Measurements from ENCODE around the gene PAX1. TPM values are rescaled to one million over a fixed set of nuclear protein-coding genes. Genes with fewer than 3 reads are reported as not detected.

PAX1 gene
- total RNA-seq, 2 experiments from 2014 or later: not detected

DNA sequence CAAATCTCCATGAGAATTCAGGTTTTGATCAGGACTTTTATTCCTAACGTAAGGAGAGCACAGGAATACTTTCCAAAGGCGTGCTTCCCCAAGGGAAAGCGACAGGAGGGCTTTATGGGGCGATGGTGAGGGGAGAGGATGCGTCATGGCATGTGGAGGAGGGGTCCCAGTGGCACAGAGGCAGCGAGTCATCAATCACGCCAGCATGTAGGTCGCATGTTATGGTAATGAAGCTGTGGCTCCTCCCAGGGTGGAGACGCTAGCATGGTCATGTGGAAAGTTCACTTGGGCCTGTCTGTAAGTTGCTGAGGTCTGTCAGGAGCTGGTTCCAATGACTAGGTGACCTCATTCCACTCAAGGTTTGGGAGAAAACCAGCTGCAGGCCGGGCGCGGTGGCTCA is 35.3 kb upstream of the PAX1 start:
- no peak overlapping the region for H3K27ac ChIP-seq (ENCODE audit: low read depth, low read length, poor library complexity, severe bottlenecking)
- H3K9me2 ChIP-seq (ENCODE audit: insufficient read depth, low read length): no peaks in the 10 kb centered on the region; the same call in 1 of the 2 replicates
- H3K36me3 ChIP-seq (ENCODE audit: insufficient read depth, low read length): no peaks in the 10 kb centered on the region
- no TSS peak for BruUV-seq (replicated peaks)
- H3K4me3 ChIP-seq (ENCODE audit: low read depth, low read length, poor library complexity, severe bottlenecking): no peak overlapping the region
- no peaks in the 10 kb centered on the region for H4K20me1 ChIP-seq (ENCODE audit: insufficient read depth, low read length)
- no peaks in the 10 kb centered on the region for H3K79me2 ChIP-seq (ENCODE audit: insufficient read depth, low read depth, low read length)
- no peaks in the 10 kb centered on the region for H3K9me3 ChIP-seq (ENCODE audit: low read length)
- ChIA-PET CTCF (ENCODE audit: unreplicated experiment) (no interaction called here), POLR2A (no interaction called here)
- no peaks in the 10 kb centered on the region for H3K4me1 ChIP-seq (ENCODE audit: insufficient read depth, low read length, poor library complexity, severe bottlenecking)
- H2AFZ ChIP-seq (ENCODE audit: low read length): no peak overlapping the region
- intact Hi-C loops (cut with micrococcal nuclease; ENCODE audit: unreplicated experiment): no loop called here
- DNase-seq (ENCODE audit: low spot score): no peak
- H3K4me2 ChIP-seq (ENCODE audit: low read length): no peak overlapping the region
- TF ChIP-seq, protein P1, sequence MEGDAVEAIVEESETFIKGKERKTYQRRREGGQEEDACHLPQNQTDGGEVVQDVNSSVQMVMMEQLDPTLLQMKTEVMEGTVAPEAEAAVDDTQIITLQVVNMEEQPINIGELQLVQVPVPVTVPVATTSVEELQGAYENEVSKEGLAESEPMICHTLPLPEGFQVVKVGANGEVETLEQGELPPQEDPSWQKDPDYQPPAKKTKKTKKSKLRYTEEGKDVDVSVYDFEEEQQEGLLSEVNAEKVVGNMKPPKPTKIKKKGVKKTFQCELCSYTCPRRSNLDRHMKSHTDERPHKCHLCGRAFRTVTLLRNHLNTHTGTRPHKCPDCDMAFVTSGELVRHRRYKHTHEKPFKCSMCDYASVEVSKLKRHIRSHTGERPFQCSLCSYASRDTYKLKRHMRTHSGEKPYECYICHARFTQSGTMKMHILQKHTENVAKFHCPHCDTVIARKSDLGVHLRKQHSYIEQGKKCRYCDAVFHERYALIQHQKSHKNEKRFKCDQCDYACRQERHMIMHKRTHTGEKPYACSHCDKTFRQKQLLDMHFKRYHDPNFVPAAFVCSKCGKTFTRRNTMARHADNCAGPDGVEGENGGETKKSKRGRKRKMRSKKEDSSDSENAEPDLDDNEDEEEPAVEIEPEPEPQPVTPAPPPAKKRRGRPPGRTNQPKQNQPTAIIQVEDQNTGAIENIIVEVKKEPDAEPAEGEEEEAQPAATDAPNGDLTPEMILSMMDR (conservative IDR thresholded peaks at IDR 0.05; ENCODE audit: low read length): no peak
- no peak for TF ChIP-seq EZH2phosphoT487 (IDR thresholded peaks at IDR 0.05; ENCODE audit: borderline replicate concordance, low read depth, low read length)

DNA sequence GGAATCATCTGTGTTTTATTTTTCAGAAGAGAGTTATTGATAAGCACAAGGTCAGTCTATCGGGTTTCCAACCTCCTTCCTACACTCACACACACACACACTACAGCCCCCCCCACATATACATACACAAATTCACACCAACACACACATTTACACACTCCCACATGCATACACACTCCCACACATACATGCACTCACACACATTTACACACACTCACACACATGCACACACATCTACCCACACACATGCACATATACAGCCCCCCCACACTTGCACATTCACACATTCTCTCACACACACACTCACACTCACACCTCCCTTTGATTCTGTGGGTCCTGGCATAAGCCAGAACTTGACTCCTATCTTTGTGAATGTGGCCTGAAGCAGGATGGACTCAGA is 34.5 kb upstream of the PAX1 start:
- TF ChIP-seq EZH2phosphoT487 (IDR thresholded peaks at IDR 0.05; ENCODE audit: borderline replicate concordance, low read depth, low read length): no peak
- TF ChIP-seq, protein P1 (conservative IDR thresholded peaks at IDR 0.05; ENCODE audit: low read length): no peak
- Histone ChIP-seq H3K9me2 (ENCODE audit: insufficient read depth, low read length) (no peaks in the 10 kb centered on the region; the same call in 1 of the 2 replicates), H2AFZ (ENCODE audit: low read length) (no peak overlapping the region), H3K79me2 (ENCODE audit: insufficient read depth, low read depth, low read length) (no peaks in the 10 kb centered on the region), H3K27ac (ENCODE audit: low read depth, low read length, poor library complexity, severe bottlenecking) (no peak overlapping the region), H4K20me1 (ENCODE audit: insufficient read depth, low read length) (no peaks in the 10 kb centered on the region), H3K36me3 (ENCODE audit: insufficient read depth, low read length) (no peaks in the 10 kb centered on the region), H3K9me3 (ENCODE audit: low read length) (no peaks in the 10 kb centered on the region), H3K4me3 (ENCODE audit: low read depth, low read length, poor library complexity, severe bottlenecking) (no peak overlapping the region), H3K4me1 (ENCODE audit: insufficient read depth, low read length, poor library complexity, severe bottlenecking) (no peaks in the 10 kb centered on the region), H3K4me2 (ENCODE audit: low read length) (no peak overlapping the region)
- intact Hi-C loops (cut with micrococcal nuclease; ENCODE audit: unreplicated experiment): no loop called here
- ChIA-PET CTCF (ENCODE audit: unreplicated experiment) (no interaction called here), POLR2A (no interaction called here)
- no peak for DNase-seq (ENCODE audit: low spot score)
- BruUV-seq (replicated peaks): no TSS peak

DNA sequence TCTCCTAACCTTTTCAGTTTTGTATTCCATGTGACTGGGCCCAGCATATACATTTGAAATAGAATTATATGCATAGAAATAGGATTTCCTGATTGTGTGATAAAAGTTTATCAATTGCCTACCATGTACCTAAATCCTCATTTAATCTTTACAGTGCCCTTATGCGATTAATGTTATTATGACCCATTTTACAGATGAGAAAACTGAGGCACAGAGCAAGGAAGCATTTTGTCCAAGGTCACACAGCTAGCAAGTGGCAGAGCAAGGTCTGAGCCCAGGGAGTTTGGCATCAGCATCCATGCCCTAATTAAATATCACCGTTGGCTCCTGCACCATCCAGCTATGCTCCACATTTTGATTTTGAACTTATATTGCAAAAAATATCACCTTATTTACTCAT is 28.2 kb upstream of the PAX1 start:
- ChIA-PET POLR2A (interaction anchor here (0.6 kb wide), 1 partner anchor 1759 kb away, joined by 3 read pairs; no protein-coding TSS in a partner anchor), CTCF (ENCODE audit: unreplicated experiment) (no interaction called here)
- Histone ChIP-seq H3K9me3 (ENCODE audit: low read length) (no peaks in the 10 kb centered on the region), H3K79me2 (ENCODE audit: insufficient read depth, low read depth, low read length) (no peaks in the 10 kb centered on the region), H3K36me3 (ENCODE audit: insufficient read depth, low read length) (no peaks in the 10 kb centered on the region), H2AFZ (ENCODE audit: low read length) (no peak overlapping the region), H3K4me1 (ENCODE audit: insufficient read depth, low read length, poor library complexity, severe bottlenecking) (no peaks in the 10 kb centered on the region), H4K20me1 (ENCODE audit: insufficient read depth, low read length) (no peaks in the 10 kb centered on the region), H3K4me3 (ENCODE audit: low read depth, low read length, poor library complexity, severe bottlenecking) (no peak overlapping the region), H3K27ac (ENCODE audit: low read depth, low read length, poor library complexity, severe bottlenecking) (no peak overlapping the region), H3K4me2 (ENCODE audit: low read length) (no peak overlapping the region), H3K9me2 (ENCODE audit: insufficient read depth, low read length) (no peaks in the 10 kb centered on the region; the same call in 1 of the 2 replicates)
- DNase-seq (ENCODE audit: low spot score): no peak
- intact Hi-C loops (cut with micrococcal nuclease; ENCODE audit: unreplicated experiment): no loop called here
- no TSS peak for BruUV-seq (replicated peaks)
- no peak for TF ChIP-seq EZH2phosphoT487 (IDR thresholded peaks at IDR 0.05; ENCODE audit: borderline replicate concordance, low read depth, low read length)
- TF ChIP-seq, protein P1 (conservative IDR thresholded peaks at IDR 0.05; ENCODE audit: low read length): no peak

Data from OCI-LY7 (cell line).